ENCODE results near the gene PPP2R5C.

- TF ChIP-seq CTCF (conservative IDR thresholded peaks at IDR 0.05; ENCODE audit: low read depth, low read length) (no peak), EZH2 (IDR thresholded peaks at IDR 0.05; ENCODE audit: low read length, unreplicated experiment) (no peak)
Observed at GRCh38 chr14:101810897-101811621, 49.5 kb downstream of the PPP2R5C start.
